SK-N-SH treated with all-trans-retinoic acid at 6 μM for 48 hours (cell line): ENCODE data around the gene TRIM59.

Source experiments
- ATAC-seq: fragments of 200-7000 bp; cut with Tn5 transposase; 3 replicates; pipeline ENCODE4 v1.9.1; 2020; ENCODE audit warnings: mild to moderate bottlenecking, moderate library complexity
- ARNTL ChIP-seq: fragments of 450-650 bp; formaldehyde crosslinking; IDR thresholded peaks from 2 replicates; pipeline ENCODE4 v1.5.0; 2020; ENCODE audit warnings: low read depth, mild to moderate bottlenecking, moderate library complexity, borderline replicate concordance
- BACH2 ChIP-seq: fragments of 250-450 bp; sonication (Bioruptor Pico); IDR thresholded peaks from 2 replicates; pipeline ENCODE4 v1.9.0; 2021; ENCODE audit warnings: mild to moderate bottlenecking, borderline replicate concordance
- CSDC2 ChIP-seq: fragments of 250-450 bp; sonication (Bioruptor Pico); IDR thresholded peaks from 2 replicates; pipeline ENCODE4 v1.5.0; 2020; ENCODE audit warnings: mild to moderate bottlenecking, moderate library complexity
- GLIS3 ChIP-seq: fragments of 250-450 bp; sonication (Bioruptor Pico); IDR thresholded peaks from 2 replicates; pipeline ENCODE4 v1.5.0; 2020; ENCODE audit warnings: mild to moderate bottlenecking, moderate library complexity
- ISL1 ChIP-seq: fragments of 250-450 bp; sonication (Bioruptor Pico); IDR thresholded peaks from 2 replicates; pipeline ENCODE4 v2.1.2; 2022; ENCODE audit warnings: mild to moderate bottlenecking, moderate library complexity
- OSR1 ChIP-seq: fragments of 250-450 bp; sonication (Bioruptor Pico); IDR thresholded peaks from 2 replicates; pipeline ENCODE4 v1.8.0; 2022; ENCODE audit warnings: moderate library complexity, mild to moderate bottlenecking, inconsistent platforms
- PATZ1 ChIP-seq: fragments of 250-450 bp; sonication (Bioruptor Pico); IDR thresholded peaks from 2 replicates; pipeline ENCODE4 v1.8.0; 2020; ENCODE audit warnings: mild to moderate bottlenecking, moderate library complexity, borderline replicate concordance
- POU6F1 ChIP-seq: fragments of 250-450 bp; sonication (Bioruptor Pico); IDR thresholded peaks from 2 replicates; pipeline ENCODE4 v1.8.0; 2021; ENCODE audit warnings: low read depth, mild to moderate bottlenecking, moderate library complexity, borderline replicate concordance
- PPARA ChIP-seq: fragments of 250-450 bp; sonication (Bioruptor Pico); IDR thresholded peaks from 2 replicates; pipeline ENCODE4 v1.5.0; 2020; ENCODE audit warnings: mild to moderate bottlenecking, borderline replicate concordance
- SNAI2 ChIP-seq: fragments of 250-450 bp; sonication (Bioruptor Pico); IDR thresholded peaks from 2 replicates; pipeline ENCODE4 v1.5.0; 2020; ENCODE audit warnings: mild to moderate bottlenecking, moderate library complexity
- TCF4 ChIP-seq: fragments of 250-450 bp; sonication (Bioruptor Pico); IDR thresholded peaks from 2 replicates; pipeline ENCODE4 v1.8.0; 2021; ENCODE audit warnings: mild to moderate bottlenecking, moderate library complexity, borderline replicate concordance
- TOX ChIP-seq: fragments of 250-450 bp; sonication (Bioruptor Pico); IDR thresholded peaks from 2 replicates; pipeline ENCODE4 v1.8.0; 2021; ENCODE audit warnings: mild to moderate bottlenecking, moderate library complexity, borderline replicate concordance
- TSHZ2 ChIP-seq: fragments of 250-450 bp; sonication (Bioruptor Pico); IDR thresholded peaks from 2 replicates; pipeline ENCODE4 v1.5.0; 2020; ENCODE audit warnings: mild to moderate bottlenecking, moderate library complexity
- ZC3H10 ChIP-seq: fragments of 250-450 bp; sonication (Bioruptor Pico); IDR thresholded peaks from 2 replicates; pipeline ENCODE4 v1.5.1; 2021; ENCODE audit warnings: mild to moderate bottlenecking, moderate library complexity
- ZFP30 ChIP-seq: fragments of 450-650 bp; formaldehyde crosslinking; IDR thresholded peaks from 2 replicates; pipeline ENCODE4 v1.5.0; 2022; ENCODE audit warnings: mild to moderate bottlenecking, moderate library complexity
- ZNF565 ChIP-seq: fragments of 450-650 bp; formaldehyde crosslinking; conservative IDR thresholded peaks from 2 replicates; pipeline ENCODE4 v1.5.0; 2020; ENCODE audit warnings: low read depth, mild to moderate bottlenecking, moderate library complexity
- ZNF70 ChIP-seq: fragments of 450-650 bp; formaldehyde crosslinking; IDR thresholded peaks from 2 replicates; pipeline ENCODE4 v1.5.0; 2020; ENCODE audit warnings: mild to moderate bottlenecking, moderate library complexity

Gene TRIM59

GRCh38 chr3:160398820-160399124, 50.8 kb downstream of the TRIM59 start:
- ATAC-seq = peak; percentile 12
- TF ChIP-seq PATZ1 (CRISPR knock-in tag) = no peak
- TF ChIP-seq ARNTL = no peak
- TF ChIP-seq SNAI2 (CRISPR knock-in tag) = no peak
- no peak for TF ChIP-seq ZNF565 (CRISPR knock-in tag)
- no peak for TF ChIP-seq TOX (CRISPR knock-in tag)
- no peak for TF ChIP-seq ZFP30 (CRISPR knock-in tag)
- no peak for TF ChIP-seq ZNF70 (CRISPR knock-in tag)

GRCh38 chr3:160395297-160395696, 54.3 kb downstream of the TRIM59 start:
- peak; percentile 54 for ATAC-seq
- TF ChIP-seq TSHZ2 (CRISPR knock-in tag) (no peak), ZC3H10 (CRISPR knock-in tag) (no peak), ISL1 (CRISPR knock-in tag) (peak; percentile 65), ARNTL (no peak), TCF4 (no peak), ZNF70 (CRISPR knock-in tag) (no peak), ZNF565 (CRISPR knock-in tag) (no peak), BACH2 (no peak), PATZ1 (CRISPR knock-in tag) (no peak), SNAI2 (CRISPR knock-in tag) (0 out of 2 replicates have a peak, but pooled peaks have one; percentile 68), POU6F1 (CRISPR knock-in tag) (no peak)

- TF ChIP-seq ZNF565 (CRISPR knock-in tag) (no peak), PPARA (CRISPR knock-in tag) (no peak), PATZ1 (CRISPR knock-in tag) (no peak)
- ATAC-seq = no peak
These were observed 55.6 kb downstream of the TRIM59 start for GRCh38 chr3:160394009-160394392.

GRCh38 chr3:160393346-160394008, 56.1 kb downstream of the TRIM59 start:
- no peak for ATAC-seq
- TF ChIP-seq TCF4 (no peak), ZNF70 (CRISPR knock-in tag) (no peak), ISL1 (CRISPR knock-in tag) (no peak), TOX (CRISPR knock-in tag) (no peak), OSR1 (CRISPR knock-in tag) (no peak), CSDC2 (CRISPR knock-in tag) (no peak), GLIS3 (no peak), BACH2 (no peak), POU6F1 (CRISPR knock-in tag) (no peak), ARNTL (no peak)
